DMS79 treated with DMSO at 0.1 percent for 48 hours (cell line): ENCODE data around the gene ABHD6.
"Not testable (repeated sequence)": the region's sequence is repeated elsewhere in the genome, so short reads cannot be mapped to it uniquely, and the experiment has no call there.

Source experiments
- DNase-seq: peaks from one replicate; lab custom pipeline; 2025; lab: John Stamatoyannopoulos, UW

Gene ABHD6

GRCh38 chr3:58242860-58243259, 5.3 kb downstream of the ABHD6 start:
- DNase-seq, result not testable (repeated sequence)

GRCh38 chr3:58243976-58244585, 6.5 kb downstream of the ABHD6 start:
- DNase-seq, result no peak

GRCh38 chr3:58246148-58247047, 8.8 kb downstream of the ABHD6 start:
- no peak for DNase-seq

GRCh38 chr3:58249358-58250092, 11.9 kb downstream of the ABHD6 start:
- peak; percentile 50 for DNase-seq

DNA sequence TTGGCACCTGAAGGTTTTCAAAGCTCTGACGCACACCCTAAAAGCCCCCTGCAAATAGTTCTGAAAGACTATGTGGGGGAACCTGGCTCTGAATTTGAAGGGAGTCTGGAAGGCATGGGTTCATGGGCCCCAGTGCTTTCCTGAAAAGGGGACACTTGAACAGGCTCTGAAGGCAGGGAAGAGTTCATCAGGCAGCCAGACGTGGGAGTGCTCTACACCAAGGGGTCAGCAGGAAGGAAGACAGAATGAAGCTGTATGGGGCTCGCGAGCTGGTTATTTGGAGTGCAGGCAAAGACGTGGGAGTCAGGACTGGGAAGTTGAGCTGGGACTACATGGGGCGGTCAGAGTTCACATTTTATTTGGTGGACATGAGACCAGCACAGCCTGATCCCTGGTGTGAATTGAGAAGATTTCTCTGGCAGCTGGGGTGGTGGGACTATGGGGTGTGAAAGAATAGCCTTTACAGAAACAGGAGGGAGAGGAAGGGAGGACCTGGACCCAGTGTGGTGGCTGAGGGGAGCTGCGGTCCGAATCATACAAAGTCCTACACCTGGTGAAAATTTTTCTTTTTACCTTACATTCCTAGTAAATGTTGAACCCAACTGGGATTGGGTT, 12.6 kb downstream of the ABHD6 start:
- no peak for DNase-seq

GRCh38 chr3:58251631-58252035, 14.0 kb downstream of the ABHD6 start:
- DNase-seq, result peak; percentile 67

GRCh38 chr3:58254144-58254543, 16.6 kb downstream of the ABHD6 start:
- DNase-seq, result no peak

DNA sequence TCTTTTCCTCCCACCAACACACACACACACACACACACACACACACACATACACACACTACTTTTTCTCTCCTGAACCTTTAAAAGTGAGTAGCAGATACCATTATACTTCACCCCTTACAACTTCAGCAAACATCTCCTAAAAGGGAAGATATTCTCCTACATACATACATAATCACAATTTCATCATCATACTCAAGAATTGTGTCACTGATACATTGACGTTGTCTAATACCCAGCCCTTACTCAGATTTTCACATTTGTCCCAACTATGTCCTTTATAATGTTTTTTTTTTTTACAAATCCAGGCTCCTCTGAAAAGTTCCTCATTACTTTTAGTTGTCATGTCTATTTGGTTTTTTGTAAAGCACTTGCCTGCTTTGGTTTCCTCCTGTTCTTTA, 18.5 kb downstream of the ABHD6 start:
- no peak for DNase-seq

- no peak for DNase-seq
Observed at GRCh38 chr3:58256511-58256910, 18.9 kb downstream of the ABHD6 start.

DNA sequence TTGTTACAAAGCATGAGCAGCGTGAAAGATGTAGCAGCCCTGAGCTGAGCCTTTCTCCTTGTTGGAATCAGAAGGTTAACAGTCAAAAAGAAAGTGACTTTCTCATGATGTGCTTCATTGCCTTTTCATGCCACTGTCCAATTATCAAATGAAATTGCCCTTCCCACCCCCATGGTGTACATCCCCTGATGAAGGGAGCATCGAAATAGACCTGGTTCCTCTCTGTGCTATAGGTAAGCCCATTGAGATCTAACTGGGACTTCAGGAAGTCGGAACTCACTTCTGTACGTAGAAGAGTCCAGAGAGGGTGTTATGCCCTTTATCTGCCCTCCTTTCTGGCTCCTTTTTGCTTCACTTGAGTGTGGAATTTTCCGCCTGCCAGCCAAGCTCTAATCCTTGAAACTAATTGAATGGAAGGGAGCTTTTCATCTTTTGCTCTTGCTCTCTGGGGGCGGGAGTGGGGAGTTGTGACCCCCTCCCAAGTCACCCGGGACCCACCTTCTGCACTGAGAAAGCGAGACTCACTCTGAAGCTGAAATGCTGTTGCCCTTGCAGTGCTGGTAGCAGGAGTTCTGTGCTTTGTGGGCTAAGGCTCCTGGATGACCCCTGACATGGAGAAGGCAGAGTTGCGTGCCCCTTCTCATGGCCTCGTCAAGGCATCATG, 20.9 kb downstream of the ABHD6 start:
- DNase-seq, result no peak

- no peak for DNase-seq
Observed at GRCh38 chr3:58260261-58260731, 22.7 kb downstream of the ABHD6 start.

DNA sequence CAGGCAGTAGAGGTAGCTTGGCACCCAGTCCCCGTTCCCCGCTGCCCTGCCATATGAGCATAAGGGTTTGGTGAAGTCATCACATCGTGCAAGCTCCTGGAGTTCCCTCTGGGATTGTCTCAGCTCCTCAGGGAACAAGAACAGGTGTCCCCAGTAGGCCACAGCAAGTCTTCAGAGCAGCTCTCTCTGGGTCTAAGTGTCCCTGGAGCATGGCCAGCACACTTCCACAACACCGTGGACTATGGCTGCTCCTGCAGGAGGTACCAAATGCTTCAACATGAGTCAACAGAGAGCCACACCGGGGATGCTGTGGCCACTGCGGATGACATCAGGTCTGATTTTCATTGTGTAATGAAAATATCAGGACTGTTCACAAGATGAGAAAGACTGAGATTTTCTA, 23.1 kb downstream of the ABHD6 start:
- DNase-seq, result no peak

DNA sequence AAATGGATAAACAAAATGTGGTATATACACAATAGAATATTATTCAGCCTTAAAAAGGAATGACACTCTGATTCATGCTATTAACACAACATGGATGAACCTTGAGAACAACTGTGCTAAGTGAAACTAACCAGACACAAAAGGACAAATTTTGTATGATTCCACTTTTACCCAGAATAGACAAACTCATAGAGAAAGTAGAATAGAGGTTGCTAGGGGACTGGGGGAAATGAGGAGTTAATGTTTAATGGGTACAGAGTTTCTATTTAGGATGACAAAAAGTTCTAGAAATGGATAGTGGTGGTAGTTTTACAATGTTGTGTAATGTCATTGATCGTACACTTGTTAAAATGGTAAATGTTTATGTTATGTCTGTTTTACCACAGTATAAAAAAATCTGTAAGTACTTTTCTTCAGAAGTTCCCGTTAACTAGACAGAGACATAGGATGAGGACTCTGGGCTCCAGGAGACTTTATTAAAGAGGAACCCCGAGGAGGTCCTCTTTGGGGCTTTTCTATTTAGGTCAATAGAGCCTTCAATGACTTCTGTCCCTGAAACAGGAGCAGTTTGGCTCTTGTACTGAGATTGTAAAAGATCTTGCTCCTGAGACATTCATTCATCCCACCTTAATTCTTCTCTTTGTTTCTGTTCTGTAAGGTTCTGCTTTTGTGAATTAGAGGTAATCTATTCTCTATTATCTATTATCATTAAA, 24.5 kb downstream of the ABHD6 start:
- no peak for DNase-seq

DNA sequence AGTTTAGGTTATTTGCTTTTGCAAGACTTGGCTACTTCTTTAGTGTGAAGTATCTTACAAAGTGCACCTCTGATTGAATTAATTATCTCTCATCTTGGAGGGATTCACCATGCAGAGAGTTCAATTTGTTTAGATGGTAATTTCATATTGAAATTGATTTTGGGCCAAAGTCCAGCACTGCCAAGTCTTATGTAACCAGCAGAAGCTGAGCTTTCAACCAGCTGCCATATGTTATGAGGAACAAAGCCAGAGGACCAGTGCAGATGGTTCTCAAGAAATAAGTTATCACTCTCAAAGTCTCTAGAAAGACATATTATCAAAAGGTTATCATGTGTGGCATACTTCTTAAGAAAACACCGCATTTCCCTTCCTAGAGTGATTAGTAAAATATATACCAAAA, 29.0 kb downstream of the ABHD6 start:
- DNase-seq, result no peak

GRCh38 chr3:58267543-58267942, 30.0 kb downstream of the ABHD6 start:
- not testable (repeated sequence) for DNase-seq

DNA sequence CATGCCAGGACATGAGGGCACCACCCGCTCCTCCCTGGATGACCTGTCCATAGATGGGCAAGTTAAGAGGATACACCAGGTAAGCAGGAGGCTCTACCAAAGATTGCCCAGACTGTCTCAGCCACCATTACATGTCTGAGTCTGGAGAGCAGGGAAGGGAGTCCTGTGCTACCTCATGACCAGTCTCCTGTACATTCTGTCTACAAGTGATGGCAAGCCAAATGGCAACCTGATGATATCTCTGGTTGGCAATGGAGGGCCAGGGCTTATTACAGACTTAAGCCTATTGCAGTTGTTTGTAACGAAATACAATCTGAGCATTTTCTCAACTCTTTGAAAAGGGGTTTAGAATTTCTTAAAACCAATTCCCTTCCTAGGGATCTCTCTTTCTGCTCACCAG, 31.8 kb downstream of the ABHD6 start:
- DNase-seq, result no peak

DNA sequence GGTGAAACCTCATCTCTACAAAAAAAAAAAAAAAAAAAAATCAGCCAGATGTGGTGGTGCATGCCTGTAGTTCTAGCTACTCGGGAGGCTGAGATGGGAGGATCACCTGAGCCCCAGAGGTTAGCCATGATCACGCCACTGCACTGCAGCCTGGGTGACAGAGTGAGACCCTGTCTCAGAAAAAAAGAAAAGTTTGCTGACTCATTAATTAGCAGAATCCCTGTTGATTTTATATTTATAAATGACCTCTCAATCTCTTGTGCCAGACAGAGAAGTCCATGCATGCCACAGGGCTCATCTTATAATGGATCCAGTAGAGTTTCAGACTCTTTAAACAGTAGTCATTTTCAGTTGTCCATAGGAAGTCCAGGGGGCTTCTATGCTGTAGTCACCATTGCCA, 32.9 kb downstream of the ABHD6 start:
- no peak for DNase-seq

- no peak for DNase-seq
Observed at GRCh38 chr3:58271901-58272501, 34.4 kb downstream of the ABHD6 start.

DNA sequence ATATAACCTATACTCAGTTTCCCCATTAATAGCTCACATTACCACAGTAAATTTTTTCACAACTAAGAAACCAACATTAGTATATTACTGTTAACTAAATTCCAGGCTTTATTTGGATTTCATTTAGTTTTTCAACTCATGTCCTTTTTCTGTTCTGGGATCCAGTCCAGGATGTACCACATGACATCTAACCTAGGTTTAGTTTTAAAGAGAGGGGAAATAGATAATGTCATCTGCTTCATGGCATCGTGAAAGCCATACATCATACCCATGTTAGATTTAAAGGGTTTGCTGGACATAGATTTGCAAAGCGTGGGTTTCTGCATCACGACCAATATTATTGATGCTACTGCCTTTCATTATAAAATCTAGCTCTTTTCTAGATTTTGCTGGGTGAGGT, 35.3 kb downstream of the ABHD6 start:
- no peak for DNase-seq

- not testable (repeated sequence) for DNase-seq
Observed at GRCh38 chr3:58273362-58273761, 35.8 kb downstream of the ABHD6 start.
